ENCODE data around the gene HDHD5.
A peak's percentile ranks its signal among the peaks of the same experiment; 100 is the strongest.

Gene HDHD5

GRCh38 chr22:17109976-17110375 lies 49.1 kb downstream of the HDHD5 start:
- TF ChIP-seq SPI1 (IDR thresholded peaks at IDR 0.05; ENCODE audit: low read depth, low read length) (no peak), POU2F2 (IDR thresholded peaks at IDR 0.05; ENCODE audit: low read depth, low read length) (no peak), POLR2A (IDR thresholded peaks at IDR 0.05; ENCODE audit: low read depth, low read length) (no peak), PAX5 (IDR thresholded peaks at IDR 0.05; ENCODE audit: insufficient read depth, low read length, severe bottlenecking) (no peak), TAF1 (IDR thresholded peaks at IDR 0.05; ENCODE audit: low read depth, low read length) (no peak), POLR2AphosphoS5 (IDR thresholded peaks at IDR 0.05; ENCODE audit: low read depth, low read length) (no peak)
- DNase-seq (ENCODE audit: insufficient read length, low spot score): no peak
- no peak for FAIRE-seq

GRCh38 chr22:17109113-17109865 lies 49.8 kb downstream of the HDHD5 start:
- FAIRE-seq (no peak), DNase-seq (ENCODE audit: insufficient read length, low spot score) (no peak)
- TF ChIP-seq TAF1 (IDR thresholded peaks at IDR 0.05; ENCODE audit: low read depth, low read length) (no peak), POLR2A (IDR thresholded peaks at IDR 0.05; ENCODE audit: low read depth, low read length) (no peak), SPI1 (IDR thresholded peaks at IDR 0.05; ENCODE audit: low read depth, low read length) (no peak), POLR2AphosphoS5 (IDR thresholded peaks at IDR 0.05; ENCODE audit: low read depth, low read length) (no peak), PAX5 (IDR thresholded peaks at IDR 0.05; ENCODE audit: insufficient read depth, low read length, severe bottlenecking) (no peak)

GRCh38 chr22:17108256-17109112 lies 50.6 kb downstream of the HDHD5 start:
- FAIRE-seq: no peak
- no peak for DNase-seq (ENCODE audit: insufficient read length, low spot score)
- TF ChIP-seq POLR2AphosphoS5 (IDR thresholded peaks at IDR 0.05; ENCODE audit: low read depth, low read length) (no peak), POU2F2 (IDR thresholded peaks at IDR 0.05; ENCODE audit: low read depth, low read length) (no peak), SPI1 (IDR thresholded peaks at IDR 0.05; ENCODE audit: low read depth, low read length) (no peak), POLR2A (IDR thresholded peaks at IDR 0.05; ENCODE audit: low read depth, low read length) (no peak), TAF1 (IDR thresholded peaks at IDR 0.05; ENCODE audit: low read depth, low read length) (no peak), PAX5 (IDR thresholded peaks at IDR 0.05; ENCODE audit: insufficient read depth, low read length, severe bottlenecking) (no peak)

- FAIRE-seq: no peak
- no peak for DNase-seq (ENCODE audit: insufficient read length, low spot score)
- TF ChIP-seq SPI1 (IDR thresholded peaks at IDR 0.05; ENCODE audit: low read depth, low read length) (no peak), POLR2A (IDR thresholded peaks at IDR 0.05; ENCODE audit: low read depth, low read length) (no peak), PAX5 (IDR thresholded peaks at IDR 0.05; ENCODE audit: insufficient read depth, low read length, severe bottlenecking) (no peak), TAF1 (IDR thresholded peaks at IDR 0.05; ENCODE audit: low read depth, low read length) (no peak), POLR2AphosphoS5 (IDR thresholded peaks at IDR 0.05; ENCODE audit: low read depth, low read length) (no peak), POU2F2 (IDR thresholded peaks at IDR 0.05; ENCODE audit: low read depth, low read length) (no peak)
Observed at GRCh38 chr22:17107547-17107810, 51.6 kb downstream of the HDHD5 start.

- DNase-seq (ENCODE audit: insufficient read length, low spot score): peak; percentile 59
Observed at GRCh38 chr22:17106785-17107546, 52.1 kb downstream of the HDHD5 start.

GRCh38 chr22:17106161-17106784 lies 52.8 kb downstream of the HDHD5 start:
- FAIRE-seq (peak; percentile 5), DNase-seq (ENCODE audit: insufficient read length, low spot score) (no peak)
- TF ChIP-seq POLR2AphosphoS5 (IDR thresholded peaks at IDR 0.05; ENCODE audit: low read depth, low read length) (no peak), POLR2A (IDR thresholded peaks at IDR 0.05; ENCODE audit: low read depth, low read length) (no peak), TAF1 (IDR thresholded peaks at IDR 0.05; ENCODE audit: low read depth, low read length) (no peak), POU2F2 (IDR thresholded peaks at IDR 0.05; ENCODE audit: low read depth, low read length) (no peak), PAX5 (IDR thresholded peaks at IDR 0.05; ENCODE audit: insufficient read depth, low read length, severe bottlenecking) (no peak), SPI1 (IDR thresholded peaks at IDR 0.05; ENCODE audit: low read depth, low read length) (no peak)

More at GRCh38 chr22:17106785-17107546, 52.1 kb downstream of the HDHD5 start:
- TF ChIP-seq TAF1 (IDR thresholded peaks at IDR 0.05; ENCODE audit: low read depth, low read length): no peak
- TF ChIP-seq POLR2A (IDR thresholded peaks at IDR 0.05; ENCODE audit: low read depth, low read length): no peak
- TF ChIP-seq SPI1 (IDR thresholded peaks at IDR 0.05; ENCODE audit: low read depth, low read length): no peak
- no peak for TF ChIP-seq POU2F2 (IDR thresholded peaks at IDR 0.05; ENCODE audit: low read depth, low read length)
- TF ChIP-seq PAX5 (IDR thresholded peaks at IDR 0.05; ENCODE audit: insufficient read depth, low read length, severe bottlenecking): no peak
- TF ChIP-seq POLR2AphosphoS5 (IDR thresholded peaks at IDR 0.05; ENCODE audit: low read depth, low read length): no peak
- peak; percentile 47 for FAIRE-seq

GRCh38 chr22:17105143-17106129 lies 53.6 kb downstream of the HDHD5 start:
- DNase-seq (ENCODE audit: insufficient read length, low spot score) (no peak), FAIRE-seq (no peak)
- TF ChIP-seq POU2F2 (IDR thresholded peaks at IDR 0.05; ENCODE audit: low read depth, low read length): no peak
- no peak for TF ChIP-seq PAX5 (IDR thresholded peaks at IDR 0.05; ENCODE audit: insufficient read depth, low read length, severe bottlenecking)
- TF ChIP-seq POLR2AphosphoS5 (IDR thresholded peaks at IDR 0.05; ENCODE audit: low read depth, low read length): no peak
- TF ChIP-seq TAF1 (IDR thresholded peaks at IDR 0.05; ENCODE audit: low read depth, low read length): no peak
- no peak for TF ChIP-seq SPI1 (IDR thresholded peaks at IDR 0.05; ENCODE audit: low read depth, low read length)
- no peak for TF ChIP-seq POLR2A (IDR thresholded peaks at IDR 0.05; ENCODE audit: low read depth, low read length)
